ENCODE data around the gene ABHD10. TPM values are rescaled to one million over a fixed set of nuclear protein-coding genes. Genes with fewer than 3 reads are reported as not detected.

ABHD10 gene
- total RNA-seq, 1 donor from 2014 or later, result 82.9 TPM

DNA sequence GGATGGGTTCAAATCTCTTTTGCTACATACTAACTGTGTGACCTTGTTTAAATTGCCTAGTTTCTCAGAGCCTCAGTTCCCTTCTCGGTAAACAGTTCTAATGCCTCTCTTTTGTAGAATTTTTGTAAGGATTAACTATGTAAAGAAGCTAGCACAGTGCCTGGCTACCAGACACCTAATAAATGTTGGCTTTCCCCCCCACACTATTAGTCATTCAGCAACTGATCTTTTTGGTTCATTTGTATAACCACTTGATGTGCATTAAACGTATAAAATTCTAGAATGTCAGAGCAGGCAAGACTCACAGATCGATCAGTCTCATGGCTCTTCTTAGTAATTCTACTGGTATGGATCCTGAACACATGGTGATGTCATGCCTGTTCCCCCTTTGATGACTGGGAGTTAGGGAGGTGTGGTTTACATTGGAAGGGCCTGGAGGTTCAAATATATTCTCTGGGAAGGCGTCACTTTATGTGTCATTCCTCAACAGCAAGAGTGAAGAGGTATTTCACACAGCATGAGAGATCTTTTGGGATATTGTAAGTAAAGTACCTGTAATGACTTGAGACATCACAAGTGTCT, 26.4 kb downstream of the ABHD10 start:
- H3F3A ChIP-seq (ENCODE audit: low read depth), result peaks cover 13% of the 10 kb centered on the region
- H3K4me1 Mint-ChIP-seq, result peaks cover 64% of the 10 kb centered on the region

DNA sequence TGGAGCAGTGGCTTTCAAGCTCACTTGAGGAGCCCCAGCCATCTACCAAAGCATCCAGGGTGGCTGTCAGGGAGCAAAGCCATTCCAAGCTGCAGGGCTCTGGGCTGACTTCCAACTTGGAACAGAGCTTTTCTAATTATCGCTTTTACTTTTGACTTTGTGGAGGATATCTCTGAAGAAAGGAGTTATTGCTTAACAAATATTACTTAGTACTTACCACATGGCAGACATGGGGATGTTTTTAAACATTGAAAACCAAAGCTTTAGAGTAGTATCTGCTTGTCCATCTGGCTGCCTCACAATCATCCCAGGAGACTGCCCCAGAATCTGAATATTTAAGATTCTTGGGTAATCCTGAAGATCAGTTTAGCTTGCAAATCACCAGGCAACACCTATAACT, 28.8 kb downstream of the ABHD10 start:
- no peak for DNase-seq (ENCODE audit: low spot score)
- no peak overlapping the region for H3K27ac ChIP-seq
- H3K9me3 ChIP-seq (ENCODE audit: low read depth), result no peaks in the 10 kb centered on the region
- H3K36me3 ChIP-seq, result no peaks in the 10 kb centered on the region
- Mint-ChIP-seq H3K4me1 (peaks cover 56% of the 10 kb centered on the region), H3K4me3 (no peak overlapping the region), H3K27me3 (ENCODE audit: insufficient read depth, low read depth) (no peaks in the 10 kb centered on the region), H3K9me3 (no peaks in the 10 kb centered on the region), H3K36me3 (peaks cover 80% of the 10 kb centered on the region), H3K27ac (no peak overlapping the region)
- peaks cover 9% of the 10 kb centered on the region for H3K27me3 ChIP-seq
- H3K4me3 ChIP-seq, result no peak overlapping the region
- no peak overlapping the region for H3K9ac ChIP-seq
- H3K4me2 ChIP-seq, result no peak overlapping the region
- peaks cover 3% of the 10 kb centered on the region for H3F3A ChIP-seq (ENCODE audit: low read depth)
- H3K4me1 ChIP-seq, result peaks cover 25% of the 10 kb centered on the region
- TF ChIP-seq, protein P1, sequence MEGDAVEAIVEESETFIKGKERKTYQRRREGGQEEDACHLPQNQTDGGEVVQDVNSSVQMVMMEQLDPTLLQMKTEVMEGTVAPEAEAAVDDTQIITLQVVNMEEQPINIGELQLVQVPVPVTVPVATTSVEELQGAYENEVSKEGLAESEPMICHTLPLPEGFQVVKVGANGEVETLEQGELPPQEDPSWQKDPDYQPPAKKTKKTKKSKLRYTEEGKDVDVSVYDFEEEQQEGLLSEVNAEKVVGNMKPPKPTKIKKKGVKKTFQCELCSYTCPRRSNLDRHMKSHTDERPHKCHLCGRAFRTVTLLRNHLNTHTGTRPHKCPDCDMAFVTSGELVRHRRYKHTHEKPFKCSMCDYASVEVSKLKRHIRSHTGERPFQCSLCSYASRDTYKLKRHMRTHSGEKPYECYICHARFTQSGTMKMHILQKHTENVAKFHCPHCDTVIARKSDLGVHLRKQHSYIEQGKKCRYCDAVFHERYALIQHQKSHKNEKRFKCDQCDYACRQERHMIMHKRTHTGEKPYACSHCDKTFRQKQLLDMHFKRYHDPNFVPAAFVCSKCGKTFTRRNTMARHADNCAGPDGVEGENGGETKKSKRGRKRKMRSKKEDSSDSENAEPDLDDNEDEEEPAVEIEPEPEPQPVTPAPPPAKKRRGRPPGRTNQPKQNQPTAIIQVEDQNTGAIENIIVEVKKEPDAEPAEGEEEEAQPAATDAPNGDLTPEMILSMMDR (IDR thresholded peaks at IDR 0.05), result no peak
- TF ChIP-seq EZH2phosphoT487 (IDR thresholded peaks at IDR 0.05), result no peak
- no peak for TF ChIP-seq EZH2 (IDR thresholded peaks at IDR 0.05)
- no peaks in the 10 kb centered on the region for H3K79me2 ChIP-seq (ENCODE audit: low read depth)
- H4K20me1 ChIP-seq (ENCODE audit: low read depth), result peaks cover 43% of the 10 kb centered on the region
- H2AFZ ChIP-seq (replicated peaks), result no peak overlapping the region

More for the DNA sequence above, 26.4 kb downstream of the ABHD10 start:
- Histone ChIP-seq H3K9ac (no peak overlapping the region), H3K9me3 (ENCODE audit: low read depth) (no peaks in the 10 kb centered on the region), H3K4me2 (no peak overlapping the region), H3K27me3 (peaks cover 20% of the 10 kb centered on the region), H3K4me3 (no peak overlapping the region), H3K79me2 (ENCODE audit: low read depth) (peaks cover 22% of the 10 kb centered on the region), H3K4me1 (peaks cover 47% of the 10 kb centered on the region), H3K27ac (no peak overlapping the region), H4K20me1 (ENCODE audit: low read depth) (peaks cover 57% of the 10 kb centered on the region), H3K36me3 (no peaks in the 10 kb centered on the region), H2AFZ (replicated peaks) (no peak overlapping the region)
- H3K4me3 Mint-ChIP-seq, result peak overlapping the region; percentile 6
- DNase-seq (ENCODE audit: low spot score), result no peak
- TF ChIP-seq EZH2phosphoT487 (IDR thresholded peaks at IDR 0.05), result no peak
- TF ChIP-seq EZH2 (IDR thresholded peaks at IDR 0.05), result no peak
- TF ChIP-seq, protein P1 (IDR thresholded peaks at IDR 0.05), result no peak
- H3K27ac Mint-ChIP-seq, result no peak overlapping the region
- H3K36me3 Mint-ChIP-seq, result peaks cover 72% of the 10 kb centered on the region
- no peaks in the 10 kb centered on the region for H3K9me3 Mint-ChIP-seq
- peaks cover 5% of the 10 kb centered on the region for H3K27me3 Mint-ChIP-seq (ENCODE audit: insufficient read depth, low read depth)

DNA sequence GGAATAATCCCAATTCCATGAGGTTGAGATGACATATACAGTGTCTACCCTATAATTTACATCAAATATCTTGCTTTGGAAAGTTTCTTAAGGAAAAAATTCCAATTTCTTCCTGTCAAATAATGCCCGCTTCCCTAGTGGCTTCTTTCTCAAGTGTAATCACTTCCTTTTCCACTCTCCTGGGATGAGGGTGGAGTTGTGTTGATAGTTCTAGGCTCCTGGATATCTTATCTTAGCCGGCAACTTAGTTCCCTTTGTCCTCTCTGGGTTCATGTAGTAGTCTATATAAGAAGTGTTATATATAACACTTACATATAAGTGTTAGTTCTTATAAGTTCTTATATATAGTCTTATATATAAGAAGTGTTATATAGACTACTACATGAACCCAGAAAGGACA, 30.8 kb downstream of the ABHD10 start:
- Histone ChIP-seq H3K27me3 (no peaks in the 10 kb centered on the region), H3F3A (ENCODE audit: low read depth) (peaks cover 20% of the 10 kb centered on the region), H3K9ac (no peak overlapping the region), H2AFZ (replicated peaks) (no peak overlapping the region), H3K4me1 (peaks cover 6% of the 10 kb centered on the region), H3K9me3 (ENCODE audit: low read depth) (no peaks in the 10 kb centered on the region), H3K27ac (no peak overlapping the region), H3K4me2 (no peak overlapping the region), H3K36me3 (no peaks in the 10 kb centered on the region), H3K79me2 (ENCODE audit: low read depth) (no peaks in the 10 kb centered on the region), H4K20me1 (ENCODE audit: low read depth) (peaks cover 23% of the 10 kb centered on the region), H3K4me3 (no peak overlapping the region)
- TF ChIP-seq, protein P1 (IDR thresholded peaks at IDR 0.05), result no peak
- TF ChIP-seq EZH2phosphoT487 (IDR thresholded peaks at IDR 0.05), result no peak
- no peak for TF ChIP-seq EZH2 (IDR thresholded peaks at IDR 0.05)
- H3K27me3 Mint-ChIP-seq (ENCODE audit: insufficient read depth, low read depth), result no peaks in the 10 kb centered on the region
- H3K9me3 Mint-ChIP-seq, result no peaks in the 10 kb centered on the region
- H3K4me3 Mint-ChIP-seq, result no peak overlapping the region
- H3K36me3 Mint-ChIP-seq, result peaks cover 62% of the 10 kb centered on the region
- H3K27ac Mint-ChIP-seq, result no peak overlapping the region
- peaks cover 50% of the 10 kb centered on the region for H3K4me1 Mint-ChIP-seq
- DNase-seq (ENCODE audit: low spot score), result no peak
